Gastrocnemius medialis (tissue), 4 donors: ENCODE data around the gene EPB41L3.

ENCODE experiments used
- CTCF ChIP-seq, 5 experiments: fragments of 450-650 bp in 3 of 5; fragments of 200-600 bp in 2 of 5; sonication (generic) in 2 of 5; IDR thresholded peaks in 4 of 5; conservative IDR thresholded peaks in 1 of 5; 1 replicate in 4 of 5; 2 replicates in 1 of 5; pipeline ENCODE4 v1.5.1; 2016 to 2019; ENCODE audit warnings: antibody characterized with exemption in 5 of 5, mild to moderate bottlenecking in 3 of 5, moderate library complexity in 3 of 5
- POLR2A ChIP-seq, 2 donors: fragments of 450-650 bp; IDR thresholded peaks; one replicate each; pipeline ENCODE4 v1.6.1; 2017; ENCODE audit warnings: antibody characterized with exemption in 2 of 2, mild to moderate bottlenecking in 2 of 2, moderate library complexity in 2 of 2

- TF ChIP-seq CTCF (IDR thresholded peaks at IDR 0.05 in 4 of 5, conservative IDR thresholded peaks at IDR 0.05 in 1 of 5) (no peak), POLR2A (IDR thresholded peaks at IDR 0.05) (no peak)
Measured at GRCh38 chr18:5389356-5389755, 154.4 kb downstream of the EPB41L3 start.
